Measurements from ENCODE around the gene RPS6KA3.
"Not testable (repeated sequence)": the region's sequence is repeated elsewhere in the genome, so short reads cannot be mapped to it uniquely, and the experiment has no call there.

Gene RPS6KA3

GRCh38 chrX:20173313-20173712 lies 93.4 kb downstream of the RPS6KA3 start:
- H3K4me3 ChIP-seq (ENCODE audit: control insufficient read depth, low read depth, low read length) = no peak overlapping the region
- DNase-seq (ENCODE audit: low read depth) = no peak
- TF ChIP-seq CTCF (conservative IDR thresholded peaks at IDR 0.05; ENCODE audit: control insufficient read depth, insufficient read depth, low read depth, low read length) = no peak

DNA sequence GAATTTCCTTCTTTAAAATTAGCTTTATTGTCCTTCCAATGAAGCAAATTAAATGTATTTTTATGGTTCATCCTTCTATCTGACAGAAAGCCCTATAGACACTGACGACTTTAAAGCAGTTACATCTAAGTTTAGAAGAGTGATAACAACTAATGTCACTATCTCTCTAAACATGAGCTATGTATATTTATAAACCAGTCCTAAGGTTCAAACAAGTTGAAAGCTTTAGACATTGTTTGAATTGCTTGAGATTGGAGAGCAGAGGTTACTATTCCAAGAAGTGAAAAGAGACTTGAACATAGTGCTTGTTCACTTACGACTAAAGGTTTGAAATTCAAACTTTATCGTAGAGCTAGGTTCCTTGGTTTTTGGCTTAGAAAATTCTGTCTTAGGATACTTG lies 94.8 kb downstream of the RPS6KA3 start:
- no peak for TF ChIP-seq CTCF (conservative IDR thresholded peaks at IDR 0.05; ENCODE audit: control insufficient read depth, insufficient read depth, low read depth, low read length)
- no peak for DNase-seq (ENCODE audit: low read depth)
- H3K4me3 ChIP-seq (ENCODE audit: control insufficient read depth, low read depth, low read length) = no peak overlapping the region

DNA sequence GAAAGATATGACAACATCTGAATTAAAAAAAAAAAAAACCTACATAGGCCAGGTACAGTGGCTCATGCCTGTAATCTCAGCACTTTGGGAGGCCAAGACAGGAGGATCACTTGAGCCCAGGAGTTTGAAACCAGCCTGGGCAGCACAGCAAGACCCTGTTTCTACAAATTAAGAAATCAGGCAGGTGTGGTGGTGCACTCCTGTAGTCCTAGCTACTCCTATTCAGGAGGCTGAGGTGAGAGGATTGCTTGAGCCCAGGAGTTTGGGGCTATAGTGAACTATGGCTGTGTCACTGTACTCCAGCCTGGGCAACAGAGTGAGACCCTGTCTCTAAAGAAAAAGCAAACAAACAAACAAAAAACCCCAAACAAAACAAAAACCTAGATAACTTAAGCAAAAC lies 104.2 kb downstream of the RPS6KA3 start:
- DNase-seq (ENCODE audit: low read depth); H3K4me3 ChIP-seq (ENCODE audit: control insufficient read depth, low read depth, low read length): not testable (repeated sequence)

DNA sequence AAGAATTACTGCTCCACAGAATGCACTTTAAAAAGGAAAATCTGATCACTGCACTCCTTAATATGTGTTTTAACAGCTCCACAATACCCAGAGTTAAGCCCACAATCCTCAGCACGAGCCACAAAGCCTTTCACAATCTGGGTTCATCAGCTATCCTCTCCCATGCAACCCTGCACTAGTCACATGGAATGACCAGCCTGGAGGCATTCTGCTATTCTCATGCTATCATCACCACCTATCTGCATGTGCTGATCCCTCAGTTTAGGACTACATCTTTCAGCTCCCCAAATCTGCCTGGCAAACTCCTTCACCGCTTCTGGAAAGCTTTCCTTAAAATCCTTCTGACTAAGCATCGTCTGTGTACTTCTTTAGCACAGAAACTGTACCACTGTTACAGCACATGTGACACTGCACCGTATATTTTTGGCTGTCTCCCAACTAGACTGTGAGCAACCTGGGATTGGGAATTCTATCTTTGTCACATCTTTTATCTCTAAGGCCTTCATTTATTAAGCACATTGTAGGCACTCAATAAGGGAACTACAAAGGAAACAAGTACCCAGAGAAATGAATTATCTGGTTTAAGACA lies 106.8 kb downstream of the RPS6KA3 start:
- H3K4me3 ChIP-seq (ENCODE audit: control insufficient read depth, low read depth, low read length) = no peak overlapping the region
- TF ChIP-seq CTCF (conservative IDR thresholded peaks at IDR 0.05; ENCODE audit: control insufficient read depth, insufficient read depth, low read depth, low read length) = no peak
- no peak for DNase-seq (ENCODE audit: low read depth)

- TF ChIP-seq CTCF (conservative IDR thresholded peaks at IDR 0.05; ENCODE audit: control insufficient read depth, insufficient read depth, low read depth, low read length) = no peak
- no peak overlapping the region for H3K4me3 ChIP-seq (ENCODE audit: control insufficient read depth, low read depth, low read length)
- no peak for DNase-seq (ENCODE audit: low read depth)
Observed at GRCh38 chrX:20151689-20152088, 115.0 kb downstream of the RPS6KA3 start.

DNA sequence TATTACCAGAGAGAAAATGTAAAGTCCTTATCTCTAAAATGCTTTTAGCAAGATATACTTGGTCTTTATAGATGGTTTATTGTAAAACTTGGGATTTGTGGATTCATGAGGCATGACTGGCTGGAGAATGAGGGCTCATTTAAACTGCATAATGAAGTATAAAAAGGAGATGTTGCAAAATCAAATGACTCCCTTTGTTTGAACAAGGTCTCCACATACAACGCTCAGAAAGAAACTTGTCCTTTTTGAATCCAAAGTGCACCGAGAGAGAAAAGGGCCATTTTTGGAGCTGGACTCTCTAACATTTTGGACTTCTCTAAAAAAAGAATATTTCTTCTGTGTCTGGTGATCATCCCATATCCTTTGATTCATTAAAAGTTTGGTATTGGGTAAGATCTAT lies 117.4 kb downstream of the RPS6KA3 start:
- no peak overlapping the region for H3K4me3 ChIP-seq (ENCODE audit: control insufficient read depth, low read depth, low read length)
- no peak for DNase-seq (ENCODE audit: low read depth)
- no peak for TF ChIP-seq CTCF (conservative IDR thresholded peaks at IDR 0.05; ENCODE audit: control insufficient read depth, insufficient read depth, low read depth, low read length)

DNA sequence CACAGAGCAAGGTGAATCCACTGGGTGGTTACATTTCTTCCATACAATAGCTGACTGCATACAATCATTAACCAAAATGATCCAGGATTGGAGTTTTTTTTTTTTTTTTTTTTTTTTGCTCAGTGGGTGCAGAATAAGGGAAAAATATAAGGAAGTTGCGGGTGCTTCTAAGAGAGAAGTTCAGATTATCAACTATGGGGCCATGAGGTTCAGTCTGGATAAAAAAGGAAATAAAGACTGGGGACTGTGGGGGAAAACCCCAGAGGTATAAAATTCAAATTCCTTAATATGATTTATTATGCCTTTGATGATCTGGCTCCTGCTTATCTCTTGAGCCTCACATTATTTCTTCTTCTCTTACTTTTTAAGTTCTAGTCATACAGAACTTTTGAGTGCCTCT lies 119.1 kb downstream of the RPS6KA3 start:
- no peak overlapping the region for H3K4me3 ChIP-seq (ENCODE audit: control insufficient read depth, low read depth, low read length)
- DNase-seq (ENCODE audit: low read depth) = no peak
- no peak for TF ChIP-seq CTCF (conservative IDR thresholded peaks at IDR 0.05; ENCODE audit: control insufficient read depth, insufficient read depth, low read depth, low read length)

All from fibroblast of mammary gland (primary cell).